ENCODE measurements around the gene SPTLC2. TPM values are rescaled to one million over a fixed set of nuclear protein-coding genes. Genes with fewer than 3 reads are reported as not detected.
"Not testable (repeated sequence)": the region's sequence is repeated elsewhere in the genome, so short reads cannot be mapped to it uniquely, and the experiment has no call there.

The SPTLC2 gene
- total and polyA plus RNA-seq, 3 experiments from 2014 or later, result 15.6 to 27.5 (median 24.1) TPM

DNA sequence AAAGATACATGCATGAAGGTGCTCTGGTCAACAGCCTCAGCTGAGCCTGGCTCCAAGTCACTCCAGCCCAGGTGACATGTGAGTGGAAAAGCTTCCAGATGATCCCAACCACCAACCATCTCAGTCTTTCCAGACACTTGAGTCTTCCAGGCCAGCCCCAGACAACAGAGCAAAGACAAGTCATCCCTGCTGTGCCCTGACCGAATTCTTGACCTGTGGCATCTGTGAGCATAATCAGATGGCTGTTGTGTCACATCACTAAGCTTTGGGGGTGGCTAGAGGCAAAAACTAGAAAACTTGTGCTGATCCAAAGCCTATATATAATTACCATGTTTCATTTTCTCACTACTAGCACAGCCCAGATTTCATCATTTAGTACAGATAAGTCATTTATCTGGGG lies 67.0 kb downstream of the SPTLC2 start:
- Histone ChIP-seq H3K27me3 (ENCODE audit: insufficient read depth, low read length, poor library complexity, severe bottlenecking) (no peaks in the 10 kb centered on the region), H3K27ac (ENCODE audit: low read depth, low read length) (no peak overlapping the region), H3K4me3 (ENCODE audit: low read length) (no peak overlapping the region), H3K4me1 (ENCODE audit: insufficient read depth, low read length) (no peaks in the 10 kb centered on the region), H3K9me3 (ENCODE audit: low read length) (no peaks in the 10 kb centered on the region), H3K36me3 (ENCODE audit: insufficient read depth, low read length) (peaks cover 14% of the 10 kb centered on the region)
- DNase-seq, result no peak
- CTCF ChIA-PET, result interaction anchor here (1.4 kb wide), 1 partner anchor 27 kb away, joined by 3 read pairs; no protein-coding TSS in a partner anchor
- H3K27me3 Mint-ChIP-seq, result no peaks in the 10 kb centered on the region
- H3K36me3 Mint-ChIP-seq, result peaks cover 9 to 86% (median 17%) of the 10 kb centered on the region in 3 donors
- POLR2A ChIA-PET, result no interaction called here
- H3K4me1 Mint-ChIP-seq, result peaks cover 5 to 10% (median 7%) of the 10 kb centered on the region in 3 donors
- no peaks in the 10 kb centered on the region for H3K9me3 Mint-ChIP-seq
- no peak overlapping the region for H3K27ac Mint-ChIP-seq
- no peak overlapping the region for H3K4me3 Mint-ChIP-seq

- Mint-ChIP-seq H3K4me1 (peaks cover 0 to 6% (median 1%) of the 10 kb centered on the region in 3 donors), H3K27ac (no peak overlapping the region), H3K9me3 (no peaks in the 10 kb centered on the region), H3K4me3 (no peak overlapping the region), H3K27me3 (no peaks in the 10 kb centered on the region), H3K36me3 (peaks cover 9 to 83% (median 11%) of the 10 kb centered on the region in 3 donors)
- H3K27ac ChIP-seq (ENCODE audit: low read depth, low read length), result no peak overlapping the region
- no peaks in the 10 kb centered on the region for H3K27me3 ChIP-seq (ENCODE audit: insufficient read depth, low read length, poor library complexity, severe bottlenecking)
- no peaks in the 10 kb centered on the region for H3K4me1 ChIP-seq (ENCODE audit: insufficient read depth, low read length)
- ChIA-PET POLR2A (no interaction called here), CTCF (interaction anchor here (0.6 kb wide), 1 partner anchor 159 kb away, joined by 3 read pairs; no protein-coding TSS in a partner anchor)
- DNase-seq, result no peak
- H3K9me3 ChIP-seq (ENCODE audit: low read length), result no peaks in the 10 kb centered on the region
- H3K36me3 ChIP-seq (ENCODE audit: insufficient read depth, low read length), result peaks cover 14% of the 10 kb centered on the region
- no peak overlapping the region for H3K4me3 ChIP-seq (ENCODE audit: low read length)
These were observed 68.8 kb downstream of the SPTLC2 start for GRCh38 chr14:77547512-77548180.

- H3K9me3 ChIP-seq (ENCODE audit: low read length); H3K4me3 Mint-ChIP-seq; H3K27ac ChIP-seq (ENCODE audit: low read depth, low read length); H3K4me3 ChIP-seq (ENCODE audit: low read length); CTCF ChIA-PET; H3K27me3 ChIP-seq (ENCODE audit: insufficient read depth, low read length, poor library complexity, severe bottlenecking); H3K9me3 Mint-ChIP-seq; H3K4me1 ChIP-seq (ENCODE audit: insufficient read depth, low read length); H3K27ac Mint-ChIP-seq; H3K27me3 Mint-ChIP-seq; H3K4me1 Mint-ChIP-seq; DNase-seq: not testable (repeated sequence)
- peaks cover 4 to 80% (median 11%) of the 10 kb centered on the region in 3 donors for H3K36me3 Mint-ChIP-seq
- POLR2A ChIA-PET, result interaction anchor here (0.6 kb wide), 1 partner anchor 12 kb away, joined by 4 read pairs; no protein-coding TSS in a partner anchor
- H3K36me3 ChIP-seq (ENCODE audit: insufficient read depth, low read length), result peaks cover 14% of the 10 kb centered on the region
These were observed 71.3 kb downstream of the SPTLC2 start for GRCh38 chr14:77545171-77545570.

DNA sequence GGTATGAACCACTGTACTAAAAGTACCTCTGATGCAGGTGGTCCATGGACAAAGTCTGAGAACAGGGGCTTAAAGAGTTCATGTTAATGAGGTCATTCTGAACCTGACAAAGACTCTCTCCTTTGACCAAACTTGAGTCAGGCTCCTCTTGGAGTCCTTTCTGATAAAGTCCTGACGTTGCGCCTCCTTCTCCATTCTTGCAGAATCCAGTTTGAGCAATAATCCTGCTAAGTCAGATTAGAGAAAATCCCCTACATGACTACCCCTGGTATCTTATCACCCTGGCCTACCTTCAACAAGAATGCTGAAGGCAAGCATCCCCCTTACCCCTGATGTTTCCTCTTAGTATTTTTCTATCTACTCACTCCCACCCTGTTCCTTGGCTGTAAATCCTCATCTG lies 71.9 kb downstream of the SPTLC2 start:
- DNase-seq, result no peak
- Mint-ChIP-seq H3K9me3 (no peaks in the 10 kb centered on the region), H3K4me3 (no peak overlapping the region), H3K4me1 (peaks cover 0 to 10% (median 6%) of the 10 kb centered on the region in 3 donors), H3K36me3 (peaks cover 4 to 76% (median 8%) of the 10 kb centered on the region in 3 donors), H3K27ac (peak overlapping the region in 3 of 8 donors; percentile 23 to 80 (median 52)), H3K27me3 (no peaks in the 10 kb centered on the region)
- H3K9me3 ChIP-seq (ENCODE audit: low read length), result no peaks in the 10 kb centered on the region
- H3K27me3 ChIP-seq (ENCODE audit: insufficient read depth, low read length, poor library complexity, severe bottlenecking), result no peaks in the 10 kb centered on the region
- no peaks in the 10 kb centered on the region for H3K4me1 ChIP-seq (ENCODE audit: insufficient read depth, low read length)
- peaks cover 8% of the 10 kb centered on the region for H3K36me3 ChIP-seq (ENCODE audit: insufficient read depth, low read length)
- H3K27ac ChIP-seq (ENCODE audit: low read depth, low read length), result no peak overlapping the region
- CTCF ChIA-PET, result no interaction called here
- H3K4me3 ChIP-seq (ENCODE audit: low read length), result no peak overlapping the region
- POLR2A ChIA-PET, result interaction anchor here (0.6 kb wide), 1 partner anchor 13 kb away, joined by 4 read pairs; no protein-coding TSS in a partner anchor

DNA sequence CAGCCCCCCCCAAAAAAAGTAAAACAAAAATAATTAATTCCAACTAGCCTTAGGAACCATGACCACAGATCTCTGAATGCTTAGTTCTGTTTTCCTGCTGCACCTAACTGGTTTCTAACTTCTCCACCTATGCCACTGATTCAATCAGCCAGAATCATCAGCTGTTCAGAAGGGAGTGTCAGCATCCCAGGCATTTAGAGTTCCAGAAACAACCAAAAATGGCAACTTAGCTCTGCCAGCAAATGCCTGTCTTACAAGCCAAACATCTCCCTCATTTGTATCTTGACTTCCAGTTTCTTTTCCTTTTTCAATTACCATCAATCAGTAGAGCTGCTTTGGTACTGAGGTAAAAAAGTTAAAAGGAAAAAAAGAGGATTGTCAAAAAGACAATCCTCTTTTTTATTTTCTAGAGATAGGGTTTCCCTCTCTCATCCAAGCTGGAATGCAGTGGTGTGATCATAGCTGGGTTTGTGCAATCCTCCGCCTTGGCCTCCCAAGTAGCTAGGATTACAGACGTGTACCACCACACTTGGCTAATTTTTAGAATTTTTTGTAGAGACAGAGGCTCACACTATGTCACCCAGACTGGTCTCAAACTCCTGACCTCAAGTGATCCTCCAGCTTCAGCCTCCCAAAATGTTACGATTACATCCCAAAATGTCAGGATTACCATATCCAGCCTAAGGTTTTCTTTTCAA lies 72.7 kb downstream of the SPTLC2 start:
- Histone ChIP-seq H3K4me1 (ENCODE audit: insufficient read depth, low read length) (no peaks in the 10 kb centered on the region), H3K9me3 (ENCODE audit: low read length) (no peaks in the 10 kb centered on the region), H3K4me3 (ENCODE audit: low read length) (no peak overlapping the region), H3K27me3 (ENCODE audit: insufficient read depth, low read length, poor library complexity, severe bottlenecking) (no peaks in the 10 kb centered on the region), H3K36me3 (ENCODE audit: insufficient read depth, low read length) (peaks cover 6% of the 10 kb centered on the region), H3K27ac (ENCODE audit: low read depth, low read length) (no peak overlapping the region)
- Mint-ChIP-seq H3K36me3 (peaks cover 4 to 70% (median 8%) of the 10 kb centered on the region in 3 donors), H3K4me3 (no peak overlapping the region), H3K27ac (peak overlapping the region in 3 of 8 donors; percentile 21 to 29 (median 26)), H3K4me1 (peaks cover 0 to 10% (median 6%) of the 10 kb centered on the region in 3 donors), H3K27me3 (no peaks in the 10 kb centered on the region), H3K9me3 (no peaks in the 10 kb centered on the region)
- CTCF ChIA-PET, result no interaction called here
- POLR2A ChIA-PET, result no interaction called here
- DNase-seq, result no peak

GRCh38 chr14:77543240-77543551 lies 73.2 kb downstream of the SPTLC2 start:
- Histone ChIP-seq H3K27me3 (ENCODE audit: insufficient read depth, low read length, poor library complexity, severe bottlenecking) (no peaks in the 10 kb centered on the region), H3K27ac (ENCODE audit: low read depth, low read length) (no peak overlapping the region), H3K36me3 (ENCODE audit: insufficient read depth, low read length) (peaks cover 2% of the 10 kb centered on the region), H3K4me1 (ENCODE audit: insufficient read depth, low read length) (no peaks in the 10 kb centered on the region), H3K9me3 (ENCODE audit: low read length) (no peaks in the 10 kb centered on the region), H3K4me3 (ENCODE audit: low read length) (no peak overlapping the region)
- Mint-ChIP-seq H3K9me3 (no peaks in the 10 kb centered on the region), H3K27ac (peak overlapping the region in 3 of 8 donors; percentile 26 to 70 (median 29)), H3K36me3 (peaks cover 4 to 64% (median 8%) of the 10 kb centered on the region in 3 donors), H3K4me1 (peaks cover 0 to 10% (median 6%) of the 10 kb centered on the region in 3 donors), H3K4me3 (no peak overlapping the region), H3K27me3 (no peaks in the 10 kb centered on the region)
- ChIA-PET CTCF (no interaction called here), POLR2A (no interaction called here)
- no peak for DNase-seq

DNA sequence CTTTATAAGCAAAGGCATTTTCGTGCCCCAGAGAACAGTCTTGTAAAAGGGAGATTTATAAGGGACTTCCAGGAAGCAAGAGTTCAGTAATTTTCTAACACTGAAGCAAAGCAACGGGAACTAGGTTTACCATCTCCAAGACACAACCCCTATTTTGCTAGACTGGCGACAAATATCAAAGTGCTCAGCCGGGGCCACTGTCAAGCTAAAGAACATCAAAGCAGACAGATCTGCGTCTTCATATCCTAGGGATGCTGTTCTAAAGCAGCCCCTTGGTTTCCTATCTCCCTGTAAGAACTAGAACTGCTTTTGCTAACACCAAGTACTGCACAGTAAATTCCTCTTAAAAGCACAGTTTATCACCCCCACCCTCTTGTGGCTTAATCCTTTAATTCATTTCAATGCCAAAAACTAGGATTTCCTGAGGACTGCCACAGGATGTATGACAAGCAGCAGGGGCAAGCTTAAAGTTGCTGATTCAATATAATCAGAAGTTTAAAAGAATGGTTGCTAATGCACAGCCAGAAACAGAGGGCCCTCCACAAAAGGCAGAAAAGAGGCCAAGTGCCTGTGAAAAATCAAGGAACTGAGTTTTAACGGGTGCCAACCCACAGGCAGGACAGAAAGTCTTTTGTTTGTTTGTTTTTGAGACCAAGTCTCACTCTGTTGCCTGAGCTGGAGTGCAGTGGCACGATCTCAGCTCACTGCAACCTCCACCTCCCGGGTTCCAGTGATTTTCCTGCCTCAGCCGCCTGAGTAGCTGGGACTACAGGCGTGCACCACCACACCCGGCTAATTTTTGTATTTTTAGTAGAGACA lies 73.8 kb downstream of the SPTLC2 start:
- Histone ChIP-seq H3K4me1 (ENCODE audit: insufficient read depth, low read length) (no peaks in the 10 kb centered on the region), H3K27me3 (ENCODE audit: insufficient read depth, low read length, poor library complexity, severe bottlenecking) (no peaks in the 10 kb centered on the region), H3K4me3 (ENCODE audit: low read length) (no peak overlapping the region), H3K27ac (ENCODE audit: low read depth, low read length) (no peak overlapping the region), H3K9me3 (ENCODE audit: low read length) (no peaks in the 10 kb centered on the region), H3K36me3 (ENCODE audit: insufficient read depth, low read length) (no peaks in the 10 kb centered on the region)
- peaks cover 4 to 63% (median 8%) of the 10 kb centered on the region in 3 donors for H3K36me3 Mint-ChIP-seq
- POLR2A ChIA-PET, result no interaction called here
- H3K4me3 Mint-ChIP-seq, result no peak overlapping the region
- DNase-seq, result no peak
- H3K27ac Mint-ChIP-seq, result peak overlapping the region in 6 of 8 donors; percentile 6 to 70 (median 35)
- peaks cover 0 to 10% (median 6%) of the 10 kb centered on the region in 3 donors for H3K4me1 Mint-ChIP-seq
- no peaks in the 10 kb centered on the region for H3K27me3 Mint-ChIP-seq
- CTCF ChIA-PET, result interaction anchor here (0.7 kb wide), 1 partner anchor 8 kb away, joined by 4 read pairs; no protein-coding TSS in a partner anchor
- H3K9me3 Mint-ChIP-seq, result no peaks in the 10 kb centered on the region

Measured in CD8-positive, alpha-beta memory T cell (primary cell).